Activated CD4-positive, alpha-beta T cell treated with anti-CD3 and anti-CD28 coated beads, Interleukin-2, amount 10 ng/mL, durations not matched to agents 7 days and 5 days (primary cell): ENCODE data around the gene CCDC191. TPM values are rescaled to one million over a fixed set of nuclear protein-coding genes. Genes with fewer than 3 reads are reported as not detected.

Experiments
- CTCF ChIA-PET: fragments of 350-600 bp; sonication (Branson Sonifier 250); formaldehyde crosslinking; loops from one replicate; lab custom pipeline; 2021; ENCODE audit warnings: antibody characterized with exemption; lab: Charles Lee
- POLR2A ChIA-PET: fragments of 350-600 bp; sonication (Branson Sonifier 250); formaldehyde crosslinking; loops from one replicate; lab custom pipeline; 2021; ENCODE audit warnings: antibody characterized with exemption; lab: Charles Lee
- DNase-seq: peaks from one replicate; pipeline ENCODE4 v3.0.0-alpha.2; 2020
- H3K27ac Mint-ChIP-seq: one replicate; pipeline ENCODE4 v1.8.0; 2021; ENCODE audit warnings: mild to moderate bottlenecking, moderate library complexity, mixed read lengths
- H3K27me3 Mint-ChIP-seq: one replicate; pipeline ENCODE4 v1.8.0; 2021; ENCODE audit warnings: mixed read lengths
- H3K36me3 Mint-ChIP-seq: one replicate; pipeline ENCODE4 v1.8.0; 2021; ENCODE audit warnings: low read depth, mixed read lengths
- H3K4me1 Mint-ChIP-seq: one replicate; pipeline ENCODE4 v1.8.0; 2021; ENCODE audit warnings: mixed read lengths
- H3K4me3 Mint-ChIP-seq: one replicate; pipeline ENCODE4 v1.8.0; 2021; ENCODE audit warnings: mild to moderate bottlenecking, moderate library complexity, mixed read lengths
- H3K9me3 Mint-ChIP-seq: one replicate; pipeline ENCODE4 v1.8.0; 2021; ENCODE audit warnings: mixed read lengths
- total RNA-seq, 2 experiments: library from RNA; stranded (reverse); gene quantifications; one replicate each; pipeline ENCODE4 v1.2.3, GENCODE V29; 2021

The CCDC191 gene, protein sequence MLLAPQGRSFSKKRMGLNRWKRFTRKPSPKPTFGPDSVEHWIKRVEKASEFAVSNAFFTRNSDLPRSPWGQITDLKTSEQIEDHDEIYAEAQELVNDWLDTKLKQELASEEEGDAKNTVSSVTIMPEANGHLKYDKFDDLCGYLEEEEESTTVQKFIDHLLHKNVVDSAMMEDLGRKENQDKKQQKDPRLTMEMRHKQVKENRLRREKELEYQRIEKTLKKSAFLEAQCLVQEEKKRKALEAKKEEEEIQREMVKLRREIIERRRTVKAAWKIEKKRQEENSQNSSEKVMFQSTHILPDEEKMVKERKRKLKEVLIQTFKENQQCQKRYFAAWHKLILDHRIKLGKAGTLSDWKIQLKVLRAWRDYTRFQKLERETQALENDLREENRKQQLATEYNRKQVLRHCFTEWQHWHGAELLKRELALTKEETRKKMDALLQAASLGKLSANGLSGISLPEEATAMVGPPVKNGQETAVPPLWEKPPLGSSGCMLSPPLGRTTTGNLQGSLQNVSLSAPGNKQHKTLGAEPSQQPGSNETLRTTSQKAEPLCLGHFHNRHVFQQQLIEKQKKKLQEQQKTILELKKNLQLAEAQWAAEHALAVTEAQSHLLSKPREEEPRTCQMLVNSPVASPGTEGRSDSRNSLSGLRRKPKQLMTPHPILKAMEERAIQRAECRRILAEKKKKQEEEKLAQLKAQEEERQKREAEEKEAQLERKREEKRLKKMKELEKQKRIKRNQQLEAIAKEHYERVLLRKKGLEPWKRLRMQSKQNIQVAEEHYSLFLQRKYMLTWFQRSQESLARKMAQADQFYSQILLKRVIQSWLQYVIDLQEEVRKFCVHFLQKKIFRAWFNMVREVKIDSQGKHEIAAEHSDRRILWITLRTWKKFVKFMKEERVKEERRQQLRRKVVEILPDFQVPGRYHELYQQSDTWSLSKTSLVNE
- 1 to 10 TPM; 2.9 to 3.2 TPM for total RNA-seq

DNA sequence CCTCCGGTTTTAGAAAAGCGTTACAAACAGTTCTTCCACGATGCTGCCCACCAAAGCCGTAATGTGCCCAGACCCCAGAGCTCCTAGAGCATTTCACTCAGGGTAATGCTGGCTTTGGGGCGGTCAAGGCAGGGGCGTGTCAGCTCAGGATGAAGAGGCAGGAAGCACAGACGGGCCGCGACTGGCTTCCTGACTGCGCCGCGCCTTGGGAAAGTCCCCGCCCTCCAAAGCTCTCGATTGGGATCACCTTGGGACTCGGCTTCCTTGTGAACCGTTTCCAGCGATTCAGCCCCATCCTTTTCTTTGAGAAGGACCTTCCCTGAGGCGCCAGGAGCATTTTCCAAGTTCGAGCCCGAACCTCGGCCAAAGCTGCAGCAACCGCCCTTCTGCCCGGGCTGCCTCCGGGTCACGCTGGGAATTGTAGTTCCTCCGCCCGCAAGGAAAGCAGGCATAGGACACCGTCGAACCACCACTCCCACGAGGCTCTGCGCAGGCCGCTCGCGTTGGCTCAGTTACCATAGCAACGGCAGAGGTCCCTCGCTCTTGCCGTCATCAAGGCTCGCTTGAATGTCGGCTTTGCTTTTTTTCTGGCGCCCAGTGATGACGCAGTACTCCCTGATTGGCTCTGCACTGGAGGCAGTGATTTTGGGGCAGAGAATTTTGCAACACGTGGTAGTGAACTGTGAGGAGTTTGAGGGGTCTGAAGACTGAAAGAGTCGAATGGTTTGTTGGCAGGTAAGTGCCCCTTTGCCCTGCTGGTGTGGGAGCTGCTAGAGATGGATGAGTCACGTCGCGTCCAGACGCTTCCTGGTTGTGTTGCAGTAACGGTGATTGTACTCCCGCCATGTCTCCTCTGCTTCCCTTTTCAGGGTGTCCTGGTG, at the start of gene CCDC191, which contains the start of gene QTRT2:
TSS of gene CCDC191 (minus strand) at position 397 of the 881 bp plus-strand sequence. CDS start at position 337, 60 bp downstream.
TSS of gene QTRT2 (plus strand) at position 608 of the 881 bp plus-strand sequence. CDS start 8,521 bp downstream, outside the sequence.
- ChIA-PET POLR2A (no interaction called here), CTCF (interaction anchor here (0.6 to 1.0 kb wide), 3 partner anchors 11 to 280 kb away, joined by 3 read pairs; no protein-coding TSS in a partner anchor)
- H3K27ac Mint-ChIP-seq, result peak within 1 kb of the TSS; percentile 90
- peaks cover 38% of the 10 kb centered on the region for H3K4me1 Mint-ChIP-seq
- H3K36me3 Mint-ChIP-seq, result peaks cover 7% of the 10 kb centered on the region
- DNase-seq, result peak; percentile 100
- H3K9me3 Mint-ChIP-seq, result no peaks in the 10 kb centered on the region
- H3K27me3 Mint-ChIP-seq, result no peaks in the 10 kb centered on the region
- peak within 1 kb of the TSS; percentile 83 for H3K4me3 Mint-ChIP-seq

DNA sequence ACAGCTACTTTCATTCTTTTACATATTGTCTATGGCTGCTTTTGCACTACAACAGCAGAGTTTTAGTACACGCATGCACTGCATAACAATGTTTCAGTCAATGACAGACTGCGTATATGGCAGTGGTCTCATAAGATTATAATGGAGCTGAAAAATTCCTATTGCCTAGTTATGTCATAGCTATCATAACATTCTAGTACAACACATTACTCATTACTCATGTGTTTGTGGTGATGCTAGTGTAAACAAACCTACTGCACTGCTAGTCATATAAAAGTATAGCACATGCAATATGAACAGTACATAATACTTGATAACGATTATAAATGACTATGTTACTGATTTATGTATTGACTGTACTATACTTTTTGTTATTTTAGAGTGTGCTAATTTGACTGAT, 48.1 kb upstream of the CCDC191 start:
- H3K4me3 Mint-ChIP-seq, result no peak overlapping the region
- H3K27me3 Mint-ChIP-seq, result peaks cover 4% of the 10 kb centered on the region
- no peak overlapping the region for H3K27ac Mint-ChIP-seq
- H3K9me3 Mint-ChIP-seq, result no peaks in the 10 kb centered on the region
- POLR2A ChIA-PET, result no interaction called here
- H3K4me1 Mint-ChIP-seq, result no peaks in the 10 kb centered on the region
- DNase-seq, result no peak
- CTCF ChIA-PET, result interaction anchor here (0.6 to 1.4 kb wide), 2 partner anchors 8 to 695 kb away, joined by 4 to 6 read pairs; no protein-coding TSS in a partner anchor
- no peaks in the 10 kb centered on the region for H3K36me3 Mint-ChIP-seq

DNA sequence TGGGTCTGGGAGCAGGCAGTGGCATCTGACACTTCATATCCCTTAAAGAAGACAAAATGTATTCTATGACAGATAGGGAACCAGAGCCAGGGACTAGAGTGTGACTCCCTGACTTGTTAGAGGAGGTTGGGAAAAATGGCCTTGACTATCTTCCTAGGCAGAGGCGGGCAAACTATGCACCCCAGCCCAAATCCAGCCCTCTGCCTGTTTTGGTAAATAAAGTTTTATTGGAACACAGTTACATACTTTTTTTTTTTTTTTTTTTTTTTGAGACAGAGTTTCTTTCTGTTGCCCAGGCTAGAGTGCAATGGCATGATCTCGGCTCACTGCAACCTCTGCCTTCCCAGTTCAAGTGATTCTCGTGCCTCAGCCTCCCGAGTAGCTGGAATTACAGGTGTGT, 47.5 kb upstream of the CCDC191 start:
- Mint-ChIP-seq H3K9me3 (no peaks in the 10 kb centered on the region), H3K4me1 (no peaks in the 10 kb centered on the region), H3K36me3 (no peaks in the 10 kb centered on the region), H3K4me3 (no peak overlapping the region), H3K27me3 (peaks cover 2% of the 10 kb centered on the region), H3K27ac (no peak overlapping the region)
- POLR2A ChIA-PET, result no interaction called here
- no peak for DNase-seq
- CTCF ChIA-PET, result no interaction called here

- Mint-ChIP-seq H3K4me1 (no peaks in the 10 kb centered on the region), H3K27ac (no peak overlapping the region), H3K9me3 (no peaks in the 10 kb centered on the region), H3K27me3 (peaks cover 2% of the 10 kb centered on the region), H3K4me3 (no peak overlapping the region), H3K36me3 (no peaks in the 10 kb centered on the region)
- no peak for DNase-seq
- CTCF ChIA-PET, result no interaction called here
- POLR2A ChIA-PET, result no interaction called here
Measured at GRCh38 chr3:114103181-114103580, 46.9 kb upstream of the CCDC191 start.

DNA sequence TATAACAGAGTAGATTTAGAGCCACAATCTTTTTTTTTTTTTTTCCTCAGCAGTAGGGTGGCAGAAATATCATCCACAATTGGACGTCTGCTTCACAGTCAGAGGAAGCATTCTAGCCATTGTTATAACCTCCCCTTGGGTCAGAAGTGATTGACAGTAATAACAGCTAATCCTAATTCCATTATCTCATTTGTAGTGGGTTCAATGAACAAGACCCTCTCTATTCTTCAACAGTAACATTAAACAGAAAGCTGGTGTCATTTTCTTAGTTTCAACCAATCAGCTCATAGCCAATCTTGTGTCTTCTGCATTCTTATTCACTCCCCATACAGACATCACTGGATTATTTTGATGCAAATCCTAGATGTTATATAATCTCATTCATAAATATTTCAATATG, 44.8 kb upstream of the CCDC191 start:
- POLR2A ChIA-PET, result no interaction called here
- CTCF ChIA-PET, result no interaction called here
- no peaks in the 10 kb centered on the region for H3K4me1 Mint-ChIP-seq
- H3K4me3 Mint-ChIP-seq, result no peak overlapping the region
- no peak overlapping the region for H3K27ac Mint-ChIP-seq
- H3K9me3 Mint-ChIP-seq, result no peaks in the 10 kb centered on the region
- DNase-seq, result no peak
- no peaks in the 10 kb centered on the region for H3K36me3 Mint-ChIP-seq
- peaks cover 2% of the 10 kb centered on the region for H3K27me3 Mint-ChIP-seq

GRCh38 chr3:114095796-114096195, 39.5 kb upstream of the CCDC191 start:
- Mint-ChIP-seq H3K36me3 (no peaks in the 10 kb centered on the region), H3K4me1 (peaks cover 2% of the 10 kb centered on the region)
- POLR2A ChIA-PET, result no interaction called here

GRCh38 chr3:114093596-114093995, 37.3 kb upstream of the CCDC191 start:
- peaks cover 2% of the 10 kb centered on the region for H3K4me1 Mint-ChIP-seq
- H3K36me3 Mint-ChIP-seq, result no peaks in the 10 kb centered on the region
- no peak overlapping the region for H3K4me3 Mint-ChIP-seq
- no peak overlapping the region for H3K27ac Mint-ChIP-seq
- no peaks in the 10 kb centered on the region for H3K9me3 Mint-ChIP-seq
- peaks cover 13% of the 10 kb centered on the region for H3K27me3 Mint-ChIP-seq
- POLR2A ChIA-PET, result no interaction called here
- CTCF ChIA-PET, result no interaction called here
- DNase-seq, result no peak

More at GRCh38 chr3:114095796-114096195, 39.5 kb upstream of the CCDC191 start:
- CTCF ChIA-PET, result interaction anchor here (0.9 kb wide), 1 partner anchor 18 kb away, joined by 3 read pairs; no protein-coding TSS in a partner anchor
- Mint-ChIP-seq H3K9me3 (no peaks in the 10 kb centered on the region), H3K27ac (no peak overlapping the region), H3K4me3 (no peak overlapping the region), H3K27me3 (peaks cover 14% of the 10 kb centered on the region)
- DNase-seq, result no peak

DNA sequence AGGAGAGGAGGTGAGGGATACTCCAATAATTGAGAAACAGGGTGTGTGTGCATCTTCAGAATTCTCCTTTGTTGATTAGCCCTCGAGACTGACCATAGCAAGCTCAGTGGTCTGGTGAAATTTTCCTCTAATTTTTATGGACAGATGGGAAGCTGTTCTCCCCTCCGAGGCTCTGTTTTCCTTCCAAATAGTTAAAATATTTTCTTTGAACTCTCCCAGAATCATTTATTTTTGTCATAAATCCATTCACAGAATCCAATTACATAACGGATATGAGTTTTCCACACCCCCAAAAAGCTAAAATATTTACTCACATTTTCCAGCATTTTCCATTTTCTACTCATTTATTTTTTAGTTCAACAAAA, 36.7 kb upstream of the CCDC191 start:
- peaks cover 13% of the 10 kb centered on the region for H3K27me3 Mint-ChIP-seq
- peaks cover under 1% of the 10 kb centered on the region for H3K36me3 Mint-ChIP-seq
- H3K27ac Mint-ChIP-seq, result no peak overlapping the region
- POLR2A ChIA-PET, result no interaction called here
- no peaks in the 10 kb centered on the region for H3K9me3 Mint-ChIP-seq
- H3K4me3 Mint-ChIP-seq, result no peak overlapping the region
- peaks cover 2% of the 10 kb centered on the region for H3K4me1 Mint-ChIP-seq
- CTCF ChIA-PET, result no interaction called here
- no peak for DNase-seq

- ChIA-PET POLR2A (no interaction called here), CTCF (interaction anchor here (0.7 to 1.0 kb wide), 2 partner anchors 326 to 568 kb away, joined by 3 read pairs; no protein-coding TSS in a partner anchor)
- Mint-ChIP-seq H3K4me1 (peaks cover 2% of the 10 kb centered on the region), H3K27me3 (peaks cover 13% of the 10 kb centered on the region), H3K27ac (no peak overlapping the region), H3K9me3 (no peaks in the 10 kb centered on the region), H3K4me3 (no peak overlapping the region), H3K36me3 (peaks cover 7% of the 10 kb centered on the region)
- no peak for DNase-seq
Measured at GRCh38 chr3:114092151-114093015, 36.1 kb upstream of the CCDC191 start.

DNA sequence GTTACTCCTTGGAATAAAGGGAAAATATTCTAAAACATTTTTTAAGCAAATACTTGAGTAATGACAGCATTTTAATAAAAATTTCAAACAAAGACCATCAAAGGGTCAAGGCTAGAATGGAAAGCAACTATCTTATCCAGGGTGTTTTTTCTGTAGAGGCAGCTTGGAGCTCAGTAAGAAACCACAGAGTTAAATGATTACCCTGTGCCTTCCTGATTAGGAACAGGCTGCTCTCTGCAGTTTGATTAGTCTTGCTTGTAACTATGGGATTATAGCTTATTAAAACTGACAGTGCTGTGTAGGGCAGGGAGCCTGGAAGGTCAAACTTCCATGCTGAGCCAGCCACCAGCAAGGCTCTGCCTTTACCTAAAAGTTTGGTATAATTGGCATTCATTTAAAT, 33.3 kb upstream of the CCDC191 start:
- CTCF ChIA-PET, result no interaction called here
- peaks cover 26% of the 10 kb centered on the region for H3K36me3 Mint-ChIP-seq
- H3K4me3 Mint-ChIP-seq, result no peak overlapping the region

DNA sequence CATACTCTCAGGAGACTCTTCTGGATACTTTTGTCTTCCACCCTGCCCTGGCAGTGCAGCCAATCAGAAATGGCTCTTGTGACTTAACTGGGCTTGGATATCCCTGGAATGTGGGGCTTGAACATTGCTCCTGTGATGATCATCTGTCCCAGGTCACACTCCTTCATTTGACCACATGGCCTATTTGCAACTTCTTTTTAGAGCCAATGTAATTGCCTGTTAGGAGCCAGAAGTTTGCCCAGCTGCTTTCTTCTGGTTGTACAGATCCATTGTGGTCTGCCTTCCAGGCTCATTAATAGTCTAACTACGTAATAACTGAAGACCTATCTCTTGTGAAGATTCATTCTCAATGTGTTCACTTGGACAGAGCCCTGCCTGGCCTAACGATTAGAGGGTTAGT, 30.0 kb upstream of the CCDC191 start:
- POLR2A ChIA-PET, result no interaction called here
- no peaks in the 10 kb centered on the region for H3K27me3 Mint-ChIP-seq
- no peak overlapping the region for H3K27ac Mint-ChIP-seq
- peaks cover 48% of the 10 kb centered on the region for H3K36me3 Mint-ChIP-seq
- H3K9me3 Mint-ChIP-seq, result no peaks in the 10 kb centered on the region
- H3K4me1 Mint-ChIP-seq, result no peaks in the 10 kb centered on the region
- DNase-seq, result no peak
- H3K4me3 Mint-ChIP-seq, result no peak overlapping the region
- CTCF ChIA-PET, result no interaction called here

More for the DNA sequence above, 33.3 kb upstream of the CCDC191 start:
- H3K27ac Mint-ChIP-seq, result no peak overlapping the region
- peaks cover 13% of the 10 kb centered on the region for H3K27me3 Mint-ChIP-seq
- peaks cover 2% of the 10 kb centered on the region for H3K4me1 Mint-ChIP-seq
- POLR2A ChIA-PET, result no interaction called here
- no peaks in the 10 kb centered on the region for H3K9me3 Mint-ChIP-seq
- DNase-seq, result no peak
